Ureter (tissue), 1 donor: Measurements from ENCODE around the gene BAZ2B. TPM values are rescaled to one million over a fixed set of nuclear protein-coding genes. Genes with fewer than 3 reads are reported as not detected.

Experiments used
- DNase-seq: peaks from one replicate; pipeline ENCODE4 v3.0.0-alpha.2; 2020; ENCODE audit warnings: low spot score
- total RNA-seq: library from RNA; stranded (reverse); gene quantifications from one replicate; pipeline ENCODE4 v1.2.4, GENCODE V29; 2023
- donor health status: DM: yes; HTN: yes; CAD: no.

The BAZ2B gene
- total RNA-seq, 1 donor from 2014 or later: 135 TPM

DNA sequence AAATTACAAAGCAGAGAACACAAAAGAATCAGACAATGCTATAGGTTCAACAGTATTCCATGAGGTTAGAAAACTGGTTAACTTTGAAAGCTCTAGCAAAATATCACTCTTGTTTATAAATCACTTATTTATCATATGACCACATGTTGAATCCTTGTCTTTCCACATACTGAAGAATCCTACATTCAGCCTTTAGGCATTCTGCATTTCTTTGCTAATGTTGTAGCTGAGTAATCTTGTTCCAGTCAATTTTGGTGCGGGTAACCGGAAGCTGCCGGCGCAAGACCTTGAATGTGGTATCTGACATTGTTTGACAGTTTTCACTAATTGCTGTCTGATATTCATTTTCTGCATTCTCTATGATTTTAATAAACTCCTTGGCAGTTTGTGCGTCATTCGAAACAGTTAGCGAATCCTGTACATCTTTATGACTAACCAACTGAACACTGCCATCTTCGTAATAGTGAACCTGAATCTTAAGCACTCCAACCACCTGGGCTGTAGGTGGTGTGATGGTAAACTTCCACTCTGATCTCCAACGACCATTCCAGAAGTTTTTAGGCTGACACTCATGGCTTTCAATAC lies 154.1 kb downstream of the BAZ2B start:
- DNase-seq: no peak

DNA sequence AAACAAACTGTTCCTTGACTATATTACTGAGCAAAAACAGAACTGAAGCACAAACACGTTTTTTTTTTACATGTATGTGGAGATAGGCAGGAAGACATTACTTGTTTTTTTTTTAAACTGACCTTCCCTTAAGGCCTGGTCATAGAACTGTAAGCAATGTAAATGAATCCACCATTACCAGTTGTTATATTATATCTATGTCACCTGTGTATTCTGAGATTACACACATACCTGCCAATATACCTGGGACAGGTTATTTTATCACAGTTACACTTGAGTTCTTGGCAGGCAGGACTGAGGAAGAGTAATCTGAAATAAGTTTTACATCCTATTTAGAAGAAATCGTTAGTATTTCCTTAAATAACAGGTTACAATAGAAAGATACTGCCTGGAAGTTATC lies 155.3 kb downstream of the BAZ2B start:
- DNase-seq: no peak

DNA sequence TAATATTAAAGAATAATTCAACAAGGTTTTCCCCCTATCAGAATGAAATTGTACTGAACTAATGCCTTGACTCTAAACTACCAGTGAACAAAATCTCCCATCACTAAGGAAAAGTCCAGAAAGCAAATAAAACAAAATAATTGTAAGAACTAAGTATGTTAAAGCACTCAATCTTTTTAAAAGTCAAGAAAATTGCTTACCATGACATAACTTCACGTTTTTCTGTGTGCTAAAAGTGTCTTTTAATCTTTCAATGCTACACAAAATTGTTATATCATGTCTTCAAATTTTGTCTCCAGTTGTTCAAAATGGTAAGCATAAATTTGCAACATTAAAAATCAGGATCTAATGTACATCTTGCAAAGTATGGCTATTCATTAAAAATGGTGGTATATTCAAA lies 156.1 kb downstream of the BAZ2B start:
- no peak for DNase-seq

DNA sequence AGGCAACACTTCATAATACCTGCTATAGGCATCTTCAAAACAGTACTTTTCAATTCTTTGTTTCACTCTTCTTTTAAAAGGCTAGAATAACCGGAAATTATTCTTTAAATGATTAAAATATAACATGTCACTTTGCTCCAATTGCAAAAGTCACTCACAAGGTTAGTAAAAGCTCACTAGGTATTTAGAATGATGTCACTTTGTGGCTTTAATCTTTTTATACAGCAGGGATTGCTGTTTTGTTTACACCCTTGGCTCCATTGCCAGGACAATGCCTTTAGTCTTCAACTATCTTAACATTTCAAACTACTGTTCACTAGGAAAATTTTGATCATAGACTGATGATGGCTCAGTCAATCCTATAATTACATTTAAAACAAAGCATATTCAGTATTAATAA lies 157.1 kb downstream of the BAZ2B start:
- no peak for DNase-seq

DNA sequence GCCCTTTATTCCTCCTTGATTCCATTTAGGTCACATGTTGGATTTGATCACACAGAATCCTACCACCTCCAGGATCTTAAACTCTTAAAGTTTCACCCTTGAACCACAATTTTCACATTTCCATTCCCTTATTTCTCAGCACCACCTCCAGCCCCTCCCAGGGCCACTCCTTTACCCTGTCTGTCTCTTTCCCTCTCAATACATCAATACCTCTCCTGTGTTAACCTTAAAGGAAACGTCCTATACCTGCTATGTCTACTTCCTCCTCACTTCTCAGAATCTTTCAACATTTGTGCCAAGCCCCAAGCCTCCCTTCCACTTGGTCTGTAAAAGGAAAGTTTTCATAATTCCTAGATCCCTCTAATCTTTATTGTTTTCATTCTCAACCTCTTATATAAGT lies 158.8 kb downstream of the BAZ2B start:
- DNase-seq: no peak

DNA sequence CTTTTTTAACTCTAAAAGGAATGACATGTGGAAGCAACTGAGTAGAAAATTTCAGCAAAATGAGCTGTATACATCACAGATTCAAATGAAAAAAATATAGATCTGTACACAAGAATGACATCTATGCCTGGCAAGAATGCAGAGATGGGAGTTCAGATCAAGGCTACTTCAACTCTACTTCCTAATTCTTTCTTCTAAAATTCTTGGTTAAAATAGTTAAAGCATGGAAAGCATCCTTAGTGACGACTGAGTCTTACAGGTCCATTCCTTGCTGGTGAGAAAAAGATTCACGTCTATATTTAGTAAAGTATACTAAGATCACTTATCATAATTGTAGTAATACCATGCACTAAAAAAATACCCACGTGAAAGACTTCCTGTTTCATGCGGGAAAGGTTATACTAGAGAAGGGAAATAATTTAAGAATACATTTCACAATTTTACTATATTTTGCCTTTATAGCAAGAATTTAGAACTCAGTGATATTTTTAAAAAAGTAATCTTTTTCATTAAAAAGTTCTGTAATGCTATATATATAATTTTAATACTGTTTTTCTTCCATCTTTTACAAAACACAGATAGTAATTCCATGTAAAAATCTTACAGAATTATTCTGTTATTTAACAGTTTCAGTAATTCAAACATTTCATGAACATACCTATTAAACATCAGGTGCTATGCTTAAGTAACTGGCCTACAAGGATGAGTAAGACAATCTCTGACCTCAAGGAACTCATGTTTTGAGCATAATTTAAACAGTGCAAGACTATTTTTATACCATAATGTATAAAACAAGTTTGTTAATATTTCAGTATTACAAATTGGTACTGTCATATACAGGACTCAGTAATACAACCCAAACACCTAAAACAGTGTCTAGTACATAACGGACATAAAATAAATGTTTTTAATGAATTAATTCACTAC lies 159.6 kb downstream of the BAZ2B start:
- DNase-seq: no peak

DNA sequence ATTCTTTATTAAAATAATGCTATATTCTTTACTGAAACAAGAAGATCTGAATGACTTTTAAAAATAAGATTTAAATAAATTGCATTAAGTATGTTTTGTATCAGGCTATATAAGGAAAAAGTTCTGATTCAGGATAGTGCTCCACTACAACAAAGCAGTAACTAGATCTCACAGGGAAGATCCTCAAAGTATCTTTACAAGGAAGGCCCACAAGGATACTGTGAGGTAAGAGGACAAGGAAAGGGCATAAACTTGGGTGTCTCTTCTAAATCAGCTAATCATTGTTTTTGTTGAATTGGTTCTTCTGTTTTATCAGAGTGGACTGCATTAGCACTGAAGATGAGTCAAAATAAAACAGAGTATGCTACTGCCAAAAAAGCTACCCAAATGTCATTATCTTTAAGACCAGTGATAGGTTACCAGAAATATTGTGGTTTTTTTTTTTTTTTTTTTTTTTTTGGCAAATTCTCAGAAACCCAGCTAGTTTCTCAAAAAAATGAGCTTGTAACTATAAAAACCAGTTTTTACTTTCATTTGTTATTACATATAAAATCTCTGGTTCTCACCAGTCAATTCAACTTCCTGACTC lies 160.9 kb downstream of the BAZ2B start:
- DNase-seq: no peak

DNA sequence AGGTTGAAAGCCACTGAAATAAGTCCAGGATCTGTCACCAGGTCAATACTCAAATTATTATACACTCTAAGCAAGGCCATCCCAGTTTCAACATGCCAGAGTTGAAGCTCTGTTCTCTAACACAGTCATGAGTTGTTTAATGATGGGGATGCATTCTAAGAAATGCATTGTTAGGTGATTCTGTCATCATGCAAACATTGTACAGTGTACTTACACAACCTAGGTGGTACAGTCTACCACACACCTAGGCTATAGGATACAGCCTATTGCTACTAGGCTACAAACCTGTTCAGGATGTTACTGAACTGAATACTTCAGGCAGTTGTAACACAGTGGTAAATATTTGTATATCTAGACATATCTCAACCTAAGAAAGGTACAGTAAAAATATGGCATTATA lies 162.2 kb downstream of the BAZ2B start:
- DNase-seq: no peak

DNA sequence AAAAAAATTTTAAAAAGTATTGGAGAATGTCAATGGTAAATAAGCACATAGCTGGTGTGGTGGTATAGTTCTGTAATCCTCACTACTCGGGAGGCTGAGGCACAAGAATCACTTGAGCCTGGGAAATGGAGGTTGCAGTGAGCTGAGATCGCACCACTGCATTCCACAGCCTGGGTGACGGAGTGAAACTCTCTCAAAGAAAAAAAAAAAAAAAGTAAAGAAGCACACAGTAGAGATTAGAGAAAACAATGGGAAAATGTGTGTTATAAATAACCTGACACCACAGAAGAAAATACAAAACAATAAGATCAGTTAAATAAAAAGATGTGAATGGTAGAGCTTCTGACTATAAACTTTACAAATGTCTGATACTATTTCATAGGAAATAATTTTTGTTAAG lies 166.2 kb downstream of the BAZ2B start:
- no peak for DNase-seq

DNA sequence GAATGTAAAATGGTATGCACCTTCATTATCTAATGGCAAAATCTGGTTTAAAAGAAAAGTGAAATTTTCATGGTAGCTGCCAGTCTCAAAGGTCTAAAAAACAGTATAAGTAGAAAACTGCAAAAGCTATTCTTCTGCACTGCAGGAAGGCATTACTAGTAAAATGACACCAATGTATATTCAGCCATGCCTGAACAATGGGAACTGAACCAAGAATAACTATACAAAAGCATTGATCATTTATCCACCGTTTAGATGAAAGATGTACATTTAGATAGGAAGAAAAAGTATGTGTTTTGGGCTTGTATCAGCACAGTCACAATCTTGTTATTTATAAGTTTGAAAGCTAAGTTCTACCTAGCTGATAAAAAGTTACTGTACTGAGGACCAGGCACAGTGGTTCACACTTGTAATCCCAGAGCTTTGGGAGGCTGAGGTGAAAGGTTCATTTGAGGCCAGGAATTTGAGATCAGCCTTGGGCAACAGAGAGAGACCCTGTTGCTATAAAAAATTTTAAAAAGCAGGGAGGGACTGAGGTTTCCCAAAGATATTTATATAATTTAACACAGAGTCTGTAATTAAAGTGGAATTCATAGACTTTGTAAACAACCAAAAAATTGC lies 166.7 kb downstream of the BAZ2B start:
- DNase-seq: no peak

DNA sequence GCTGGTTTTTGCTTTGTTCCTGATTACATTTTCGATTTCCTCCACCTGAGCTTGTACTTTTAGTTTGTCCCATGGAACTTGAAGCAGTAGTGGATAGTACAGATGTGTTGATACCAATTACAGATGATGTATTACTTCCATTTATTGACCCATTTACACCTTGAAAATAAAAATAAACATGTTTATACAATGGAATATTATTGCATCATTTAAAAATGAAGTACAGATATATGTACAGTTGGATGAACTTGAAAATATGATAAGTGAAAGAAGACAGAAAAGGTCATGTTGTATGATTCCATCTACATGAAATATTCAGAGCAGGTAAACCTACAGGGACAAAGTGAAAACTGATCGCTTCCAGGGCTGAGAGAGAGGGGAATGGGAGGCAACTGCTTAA lies 169.5 kb downstream of the BAZ2B start:
- DNase-seq: no peak

DNA sequence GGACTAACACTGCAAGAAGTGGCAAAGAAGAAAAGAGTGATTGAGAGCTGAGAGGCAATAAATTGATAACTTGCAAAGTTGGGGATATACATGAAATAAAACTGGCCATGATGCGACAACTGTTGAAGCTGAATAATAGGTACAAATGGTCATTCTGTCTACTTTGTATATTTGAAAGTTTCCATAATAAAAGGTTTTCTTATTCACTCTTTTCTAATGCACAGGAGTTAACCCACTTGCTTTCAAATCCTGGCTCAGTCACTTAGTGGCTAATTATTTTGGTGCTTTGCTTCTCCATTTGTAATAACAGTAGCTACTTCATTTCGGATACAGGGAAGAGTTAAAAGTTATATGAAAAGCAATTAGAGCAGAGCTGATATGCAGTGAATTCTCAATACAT lies 170.1 kb downstream of the BAZ2B start:
- no peak for DNase-seq

DNA sequence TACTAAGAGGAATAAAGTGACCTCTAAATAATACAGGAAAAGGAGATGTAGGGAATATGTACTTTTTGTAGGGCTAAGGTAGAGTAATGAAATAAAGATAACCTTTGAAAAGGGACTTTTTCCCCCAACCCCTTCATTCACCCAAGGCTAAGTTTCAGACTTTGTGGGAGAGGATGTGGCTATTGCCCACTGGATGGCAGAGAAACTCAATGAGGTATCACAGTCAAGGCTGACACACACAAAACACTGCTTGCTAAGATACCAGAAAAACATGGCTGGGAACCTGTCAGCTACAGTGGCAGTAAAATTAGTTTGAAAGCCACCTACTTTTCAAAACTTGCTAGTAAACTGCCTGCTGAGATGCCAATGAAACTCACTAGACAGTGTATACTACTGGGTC lies 171.0 kb downstream of the BAZ2B start:
- no peak for DNase-seq

DNA sequence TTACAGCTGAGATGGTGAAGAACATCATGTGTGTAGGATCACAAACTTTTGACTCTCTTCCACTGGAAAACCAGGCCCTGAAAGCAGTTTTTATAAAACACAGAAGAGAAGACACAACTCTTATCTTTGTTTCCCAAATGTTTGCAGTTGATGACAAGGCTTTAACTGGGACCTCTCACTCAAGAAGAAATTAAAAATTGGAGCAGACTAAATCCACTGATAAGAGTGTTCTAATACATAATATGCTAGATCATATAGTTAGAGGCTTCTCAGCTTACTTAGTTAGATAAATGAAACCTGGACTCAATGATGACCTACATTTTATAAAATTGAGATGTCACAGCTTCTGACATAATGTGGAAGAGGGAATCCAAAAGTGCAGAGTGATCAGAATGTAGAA lies 171.6 kb downstream of the BAZ2B start:
- no peak for DNase-seq

DNA sequence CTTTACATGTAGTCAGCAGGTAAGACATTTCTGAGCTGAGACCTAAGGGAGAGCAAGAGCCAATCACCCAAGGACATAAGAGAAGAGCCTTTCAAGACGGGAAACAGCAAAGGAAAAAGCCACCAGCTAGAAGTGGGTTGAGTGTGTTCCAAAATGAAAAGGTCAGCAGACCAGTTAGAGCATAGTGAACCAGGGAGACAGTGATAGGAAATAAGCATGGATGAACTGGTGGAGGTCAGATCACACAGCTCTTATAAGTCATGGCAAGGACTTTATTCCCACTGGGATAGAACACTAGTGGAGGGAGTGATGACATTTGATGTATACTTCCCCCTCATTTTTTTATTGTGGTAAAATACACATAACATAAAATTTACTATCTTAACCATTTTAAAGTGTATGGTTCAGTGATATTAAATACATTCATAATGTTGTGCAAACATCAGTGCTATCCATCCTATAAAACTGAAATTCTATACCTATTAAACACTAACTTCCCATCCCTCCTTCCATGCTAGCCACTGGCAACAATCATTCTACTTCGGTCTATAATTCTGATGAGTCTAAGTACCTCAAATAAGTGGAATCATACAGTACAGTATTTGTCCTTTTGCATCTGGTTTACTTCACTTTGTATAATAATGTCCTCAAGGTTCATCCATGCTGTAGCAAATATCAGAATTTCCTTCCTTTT lies 174.0 kb downstream of the BAZ2B start:
- DNase-seq: no peak

DNA sequence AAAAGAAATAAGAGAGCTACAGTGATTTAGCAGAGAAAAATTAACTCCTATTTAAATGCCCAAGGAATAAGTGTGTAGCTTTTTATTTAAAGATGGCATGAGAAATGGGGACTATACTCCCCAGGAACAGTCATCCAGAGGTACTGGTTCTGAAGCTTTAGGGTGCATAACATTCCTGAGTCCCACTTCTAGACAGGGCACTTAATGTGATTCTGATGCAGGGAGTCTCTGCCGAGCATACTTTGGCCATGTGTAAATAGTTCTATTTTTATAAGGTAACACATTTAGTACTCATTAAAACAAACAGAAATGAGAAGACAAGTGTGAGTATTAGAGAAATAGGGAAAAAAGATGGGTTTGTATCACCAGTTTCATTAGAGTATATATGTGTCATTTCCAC lies 175.2 kb downstream of the BAZ2B start:
- DNase-seq: no peak

DNA sequence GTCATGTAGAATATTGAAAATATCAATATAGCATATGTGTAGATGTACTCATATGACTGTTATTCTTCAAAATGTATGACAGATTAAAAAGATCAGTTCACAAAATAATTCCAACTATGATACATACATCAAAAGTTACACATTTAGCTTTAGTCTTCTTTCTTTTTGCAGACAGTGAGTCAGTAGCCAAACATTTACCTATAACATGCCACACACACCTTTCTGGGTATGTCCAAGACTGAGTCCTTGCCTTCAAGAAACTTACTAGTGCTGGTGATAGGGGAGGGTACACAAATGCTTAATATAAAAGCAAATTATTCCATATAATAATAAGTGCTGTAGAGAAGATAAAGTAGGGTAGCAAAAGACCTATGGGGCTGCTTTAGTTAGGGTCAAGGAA lies 176.9 kb downstream of the BAZ2B start:
- DNase-seq: no peak

DNA sequence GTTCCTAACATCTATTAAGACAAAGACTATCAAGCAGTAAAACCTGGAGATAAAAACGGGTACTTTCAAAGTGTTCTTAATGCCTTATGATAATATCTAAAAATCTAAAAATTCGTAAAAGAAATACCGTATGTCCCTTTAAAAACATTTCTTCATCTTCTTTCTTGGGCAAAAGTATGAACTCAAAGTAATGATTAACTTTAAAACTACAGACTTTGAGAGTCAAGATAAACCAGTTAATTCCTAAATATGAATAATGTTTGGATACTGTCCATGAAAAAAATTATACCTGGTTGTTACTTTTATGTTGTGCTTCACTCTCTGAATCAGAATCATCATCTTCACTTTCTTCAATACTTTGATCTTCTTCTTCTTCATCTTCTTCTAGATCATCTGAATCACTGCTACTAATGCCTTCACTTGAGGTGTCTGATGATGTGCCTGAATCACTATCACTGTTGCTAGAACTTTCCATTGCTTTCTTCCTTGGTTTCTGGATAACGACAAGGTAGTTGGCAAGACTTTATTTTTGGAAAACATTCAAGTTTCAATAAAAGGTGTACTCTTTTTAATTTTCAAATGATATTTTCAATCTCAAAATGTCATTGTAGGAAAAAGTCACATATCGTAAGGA lies 177.5 kb downstream of the BAZ2B start:
- no peak for DNase-seq

DNA sequence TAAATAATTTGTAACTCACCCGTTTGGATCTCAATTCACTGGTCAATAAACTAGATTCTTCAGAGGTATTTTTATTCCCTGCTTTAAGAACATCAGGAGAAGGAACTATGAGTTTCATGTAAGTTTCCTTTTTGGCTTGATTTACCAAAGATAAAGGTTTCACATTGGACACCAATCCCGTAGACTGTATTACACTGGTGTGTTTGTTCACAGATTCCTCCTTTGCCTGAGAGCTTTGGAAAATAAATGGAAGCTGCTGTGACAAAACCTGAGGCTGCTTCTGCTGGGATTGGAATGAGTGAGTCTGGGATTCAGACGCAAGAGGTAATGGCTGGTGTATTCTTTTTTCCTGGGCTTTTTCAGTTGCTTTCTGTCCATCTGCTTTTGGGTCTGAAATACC lies 178.1 kb downstream of the BAZ2B start:
- DNase-seq: no peak

DNA sequence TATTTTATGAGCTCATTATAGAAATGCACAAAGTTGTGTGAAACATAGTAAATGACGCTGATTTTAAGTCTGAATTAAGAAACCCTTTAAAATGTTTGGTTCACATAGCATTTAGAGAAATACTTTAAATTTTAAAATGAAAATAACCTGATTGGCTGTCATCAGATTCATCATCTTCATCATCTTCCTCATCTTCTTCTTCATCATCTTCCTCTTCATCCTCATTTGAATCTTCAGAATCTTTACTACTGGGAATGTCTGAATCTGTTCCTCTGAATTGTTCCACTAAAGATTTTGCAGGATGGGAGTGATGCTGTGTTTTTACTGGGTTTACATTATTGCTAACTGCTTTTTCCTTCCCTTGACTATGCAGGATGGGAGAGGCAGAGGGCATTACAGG lies 183.7 kb downstream of the BAZ2B start:
- DNase-seq: no peak

DNA sequence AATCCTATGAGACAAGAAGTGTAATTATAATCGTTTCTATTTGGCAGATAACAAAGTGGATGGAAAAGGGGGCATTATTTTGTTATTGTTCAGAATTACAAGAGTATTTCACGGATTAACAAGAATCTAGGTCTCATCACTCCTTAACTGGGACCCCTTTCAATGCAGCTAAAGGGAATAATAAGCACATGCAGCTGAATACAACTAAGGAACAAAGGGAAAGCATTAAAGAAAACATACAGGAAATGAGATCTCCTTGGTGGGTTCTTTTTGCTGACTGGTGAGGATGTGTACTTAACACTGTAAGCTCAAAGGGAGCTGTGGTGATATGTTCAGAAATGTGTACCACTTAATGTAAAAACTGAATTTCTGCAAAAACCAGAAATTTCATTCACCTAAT lies 189.3 kb downstream of the BAZ2B start:
- DNase-seq: no peak

DNA sequence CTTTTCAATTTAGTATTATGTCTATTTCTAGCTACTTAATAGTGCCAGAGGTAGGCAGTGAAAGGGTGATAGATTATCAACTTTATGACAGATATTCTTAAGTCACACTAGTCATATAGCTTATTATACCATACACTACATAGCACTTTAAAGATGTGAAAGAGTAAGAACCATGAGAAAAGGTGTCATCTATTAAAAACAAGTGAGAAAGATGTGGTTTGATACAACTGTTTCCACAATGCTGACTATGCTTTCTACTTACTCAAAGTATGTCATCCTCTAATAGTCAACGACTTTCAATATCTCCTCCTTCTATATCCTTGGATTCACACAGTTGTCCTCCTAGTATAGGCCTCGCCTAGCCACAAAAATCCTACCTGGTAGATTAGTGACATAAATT lies 196.9 kb downstream of the BAZ2B start:
- DNase-seq: no peak
